ENCODE results near the gene APCDD1L.
"Not testable (repeated sequence)": the region's sequence is repeated elsewhere in the genome, so short reads cannot be mapped to it uniquely, and the experiment has no call there.

APCDD1L gene

DNA sequence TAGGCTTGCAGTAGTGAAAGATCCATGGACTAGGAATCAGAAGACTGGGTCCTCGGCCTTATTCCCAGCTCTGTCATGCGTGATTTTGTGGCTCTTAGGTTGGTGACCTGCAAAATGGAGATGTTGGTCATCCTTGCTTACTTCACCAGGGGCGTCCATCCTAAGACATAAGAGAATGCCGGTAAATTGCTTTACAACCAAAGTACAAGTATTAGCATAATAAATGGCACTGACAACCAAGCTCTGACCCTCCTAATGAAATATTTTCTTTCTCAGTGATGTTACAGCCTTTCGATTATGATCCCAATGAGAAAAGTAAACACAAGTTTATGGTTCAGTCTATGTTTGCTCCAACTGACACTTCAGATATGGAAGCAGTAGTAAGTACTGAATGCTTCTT, 80.9 kb downstream of the APCDD1L start:
- DNase-seq = no peak

DNA sequence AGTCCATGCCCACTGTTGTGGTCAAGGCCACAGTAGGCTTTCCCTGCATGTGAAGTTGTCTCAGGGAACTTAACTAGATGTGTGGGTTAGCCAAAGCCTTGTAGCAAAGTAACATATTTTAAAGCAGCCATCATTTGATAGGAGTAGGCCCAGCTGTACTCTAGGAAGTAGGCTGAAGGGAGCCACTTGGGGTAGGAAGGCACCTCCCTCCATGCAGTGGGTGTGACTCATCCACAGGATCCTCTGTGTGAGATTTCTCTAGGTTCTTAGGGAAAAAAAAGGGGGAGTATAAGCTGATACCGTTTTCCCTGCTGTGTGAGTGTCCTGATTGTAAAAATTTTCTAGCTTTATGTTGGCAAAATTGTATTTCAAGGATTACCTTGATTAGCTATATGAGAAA, 81.4 kb downstream of the APCDD1L start:
- no peak for DNase-seq

DNA sequence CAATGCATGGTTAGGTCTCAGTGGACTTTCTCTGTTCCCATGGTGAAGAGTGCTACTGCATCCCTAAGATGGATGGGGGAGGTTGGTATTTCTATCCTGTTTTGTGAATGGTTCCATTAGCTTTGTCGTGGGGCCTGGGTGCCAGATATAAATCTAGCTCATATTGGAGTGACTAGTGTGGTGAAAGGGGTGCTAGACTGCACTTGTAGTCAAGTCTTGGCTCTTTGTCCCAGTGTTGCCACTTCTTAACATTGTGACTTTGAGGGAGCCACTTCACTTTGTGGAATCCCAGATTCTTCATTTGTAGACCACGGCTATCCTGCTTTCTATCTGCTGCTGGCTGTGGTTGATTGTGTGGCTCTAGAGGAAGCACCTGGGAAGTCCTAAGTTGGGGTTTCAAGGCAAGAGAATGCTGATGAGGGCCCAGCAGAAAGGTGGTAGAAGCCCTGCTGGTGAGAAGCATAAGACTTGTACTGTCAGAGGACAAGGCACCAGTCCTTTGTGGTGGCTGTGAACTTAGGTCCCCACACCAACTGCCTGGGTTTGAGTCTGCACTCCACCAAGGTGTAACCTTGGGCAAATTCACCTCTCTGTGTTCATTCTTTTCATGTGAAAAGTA, 82.1 kb downstream of the APCDD1L start:
- no peak for DNase-seq

DNA sequence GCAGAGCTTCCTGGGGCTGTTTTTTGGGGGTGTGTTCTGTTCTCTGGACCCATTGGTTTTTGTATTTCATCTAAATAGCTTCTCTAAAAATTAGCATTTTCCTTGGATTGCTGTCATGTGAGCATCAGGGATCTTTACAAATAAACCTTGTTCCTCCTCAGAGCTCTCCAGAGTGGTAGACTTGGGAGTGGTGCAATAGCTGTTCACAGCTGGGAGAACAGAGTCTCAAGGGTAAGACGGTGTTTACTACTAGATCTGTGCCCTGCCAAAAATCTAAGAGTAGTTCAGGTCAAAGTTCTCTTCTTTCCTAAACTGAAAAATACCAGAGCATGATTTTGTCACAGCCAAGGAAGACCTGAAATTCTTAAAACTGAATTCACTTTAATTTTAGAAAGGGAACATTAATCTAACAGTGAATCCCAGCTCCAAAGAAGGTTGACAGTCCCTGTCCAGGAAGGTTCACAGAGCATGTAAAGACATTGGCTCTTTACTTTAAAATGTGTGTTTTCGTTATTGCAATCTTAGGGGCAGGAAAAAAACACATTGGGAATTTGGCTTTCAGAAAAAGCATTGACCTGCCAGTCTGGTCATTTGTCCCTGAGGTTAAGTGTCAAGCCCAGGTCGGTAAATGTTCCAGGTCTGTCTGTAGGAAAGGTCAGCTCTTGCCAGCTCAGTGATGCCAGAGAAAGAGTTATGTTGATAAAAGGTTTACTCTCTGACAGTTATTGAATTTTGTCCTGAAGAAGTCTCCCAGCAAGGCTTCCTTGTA, 82.8 kb downstream of the APCDD1L start:
- DNase-seq = no peak

DNA sequence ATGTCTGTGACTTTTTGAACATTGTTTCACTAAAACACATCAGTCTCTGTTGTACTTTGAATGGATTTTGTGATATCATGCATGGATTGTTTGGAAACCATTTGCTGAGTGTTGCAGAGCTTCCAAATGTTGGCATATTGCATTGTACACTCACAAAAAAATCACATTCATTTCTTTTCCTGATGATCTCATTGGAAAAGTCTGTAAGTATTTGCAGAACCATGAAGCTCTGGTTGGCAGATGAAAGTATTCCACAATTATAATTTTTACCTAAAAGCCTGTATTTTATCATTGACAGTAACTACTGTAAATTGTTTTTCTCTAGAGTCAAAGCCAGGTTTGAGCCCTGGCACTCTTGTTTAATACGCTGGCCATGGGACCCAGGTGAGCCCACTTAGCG, 84.1 kb downstream of the APCDD1L start:
- no peak for DNase-seq

DNA sequence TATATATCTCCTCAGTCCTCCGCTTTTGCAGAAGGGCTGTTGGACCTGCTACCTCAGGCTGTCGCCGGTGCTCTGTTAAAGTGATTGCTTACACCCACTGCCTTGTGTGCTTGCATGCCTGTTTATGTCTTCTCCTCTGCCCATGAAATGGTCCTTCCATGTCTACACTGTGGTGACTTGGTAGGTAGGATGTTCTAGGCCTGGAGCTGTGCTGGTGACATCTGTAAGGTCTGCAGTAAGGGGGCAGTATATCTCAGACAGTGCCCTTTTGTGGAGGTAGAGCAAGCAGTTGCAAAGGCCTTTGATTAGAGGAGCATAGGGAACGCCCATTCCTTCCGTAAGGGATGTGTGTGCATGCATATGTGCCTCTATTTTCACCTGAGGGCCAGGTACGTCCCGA, 85.9 kb downstream of the APCDD1L start:
- no peak for DNase-seq

DNA sequence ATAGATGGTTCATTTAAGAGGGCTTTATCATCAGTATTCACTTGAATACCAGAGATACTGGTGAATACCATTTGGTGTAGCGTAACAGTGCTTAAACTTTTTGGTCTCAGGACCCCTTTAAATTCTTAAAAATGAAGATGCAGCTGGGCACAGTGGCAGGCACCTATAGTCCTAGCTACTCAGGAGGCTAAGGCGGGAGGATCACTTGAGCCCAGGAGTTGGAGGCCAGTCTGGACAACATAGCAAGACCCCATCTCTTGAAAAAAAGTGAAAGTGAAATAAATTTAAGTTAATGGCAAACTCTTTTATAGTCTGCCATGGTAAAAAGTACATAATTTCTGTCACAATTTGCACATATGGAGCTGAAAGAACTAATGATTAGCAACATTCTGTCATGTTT, 86.8 kb downstream of the APCDD1L start:
- DNase-seq = no peak

DNA sequence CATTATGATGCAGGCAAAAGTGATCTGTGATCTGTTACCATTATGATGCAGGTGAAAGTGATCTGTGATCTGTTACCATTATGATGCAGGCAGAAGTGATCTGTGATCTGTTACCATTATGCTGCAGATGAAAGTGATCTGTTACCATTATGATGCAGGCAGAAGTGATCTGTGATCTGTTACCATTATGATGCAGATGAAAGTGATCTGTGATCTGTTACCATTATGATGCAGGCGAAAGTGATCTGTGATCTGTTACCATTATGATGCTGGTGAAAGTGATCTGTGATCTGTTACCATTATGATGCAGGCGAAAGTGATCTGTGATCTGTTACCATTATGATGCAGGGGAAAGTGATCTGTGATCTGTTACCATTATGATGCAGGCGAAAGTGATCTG, 87.6 kb downstream of the APCDD1L start:
- DNase-seq = not testable (repeated sequence)

DNA sequence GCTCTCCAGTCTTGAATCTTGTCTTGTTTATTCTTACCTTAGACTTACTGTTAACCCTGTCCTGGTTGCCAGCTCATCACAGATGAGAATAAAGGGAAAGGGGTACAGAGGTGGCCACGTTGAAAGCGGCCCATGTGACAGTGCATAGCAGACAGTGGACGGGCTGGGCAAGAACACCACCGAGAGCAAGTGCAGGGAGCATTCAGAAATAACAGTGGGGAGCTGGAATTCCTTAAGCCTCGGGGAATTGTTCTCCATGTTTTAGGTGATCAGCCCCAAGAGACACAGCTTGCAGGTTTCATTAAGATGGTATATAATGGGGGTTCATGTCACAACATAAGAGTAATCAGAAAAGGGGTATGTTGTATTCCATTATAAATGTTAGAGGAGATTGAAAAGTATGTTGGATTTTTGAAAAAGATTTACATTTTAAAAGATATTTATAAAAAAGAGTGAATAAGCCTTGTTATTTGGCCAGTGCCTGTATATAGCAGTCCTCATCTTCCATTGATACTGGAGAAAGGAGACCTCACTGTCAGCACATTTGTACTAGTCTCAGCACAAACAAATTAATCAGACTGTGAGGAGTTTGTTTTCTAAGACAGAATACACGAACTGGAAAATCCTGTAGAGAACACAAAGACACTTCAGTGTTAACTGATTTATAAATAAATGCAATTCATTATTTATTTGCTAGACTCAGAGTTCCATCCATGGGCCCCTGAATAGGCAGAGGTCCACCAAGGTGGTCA, 90.8 kb downstream of the APCDD1L start:
- no peak for DNase-seq

DNA sequence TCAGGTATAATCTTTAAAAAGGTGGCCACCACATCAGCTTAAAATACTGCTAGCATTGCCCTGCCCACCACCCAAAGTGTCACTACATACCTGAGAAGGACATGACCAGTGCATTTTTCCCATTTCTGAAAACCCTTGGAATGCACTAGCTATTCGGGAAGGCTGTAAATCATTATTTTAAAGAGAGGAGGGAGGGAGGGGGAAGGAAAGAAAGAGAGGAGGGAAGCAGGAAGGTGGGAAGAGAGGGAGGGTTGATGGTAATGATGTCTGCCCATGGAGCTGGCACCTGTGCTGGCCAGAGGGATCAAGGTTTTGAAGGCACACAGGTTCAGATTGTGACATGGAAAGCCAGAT, 93.7 kb downstream of the APCDD1L start:
- DNase-seq = no peak

DNA sequence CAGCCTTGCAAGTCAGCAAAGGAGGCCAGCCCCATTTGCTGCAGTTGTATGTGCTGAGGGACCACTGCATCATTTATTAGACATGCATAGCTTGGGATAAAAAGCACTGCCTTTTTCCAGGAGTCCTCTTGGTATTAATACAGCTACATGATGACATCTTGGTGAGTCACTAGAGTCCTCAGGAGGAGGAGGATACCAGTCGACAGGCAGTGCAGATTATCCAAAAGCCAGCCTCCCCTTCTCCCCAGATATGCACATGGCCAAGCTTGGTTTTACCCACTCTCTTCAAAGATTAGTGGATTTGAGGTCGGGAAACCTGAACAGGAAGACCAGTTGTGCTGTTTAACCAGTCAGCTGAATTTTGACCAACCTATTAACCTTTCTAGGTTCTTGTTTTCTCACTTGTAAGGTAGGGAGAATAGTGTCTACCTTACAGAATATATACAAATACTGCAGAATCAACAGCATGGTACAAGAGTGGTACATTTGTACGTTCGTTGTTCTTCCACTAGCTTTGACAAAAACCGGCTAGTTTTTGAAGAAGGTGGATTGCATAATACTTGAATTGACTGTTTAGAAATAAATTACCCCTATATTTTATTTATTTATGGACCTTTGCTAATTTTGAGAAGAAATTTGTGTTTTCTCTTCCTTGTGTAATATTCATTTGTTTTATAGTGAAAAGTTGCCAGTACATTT, 94.3 kb downstream of the APCDD1L start:
- no peak for DNase-seq

DNA sequence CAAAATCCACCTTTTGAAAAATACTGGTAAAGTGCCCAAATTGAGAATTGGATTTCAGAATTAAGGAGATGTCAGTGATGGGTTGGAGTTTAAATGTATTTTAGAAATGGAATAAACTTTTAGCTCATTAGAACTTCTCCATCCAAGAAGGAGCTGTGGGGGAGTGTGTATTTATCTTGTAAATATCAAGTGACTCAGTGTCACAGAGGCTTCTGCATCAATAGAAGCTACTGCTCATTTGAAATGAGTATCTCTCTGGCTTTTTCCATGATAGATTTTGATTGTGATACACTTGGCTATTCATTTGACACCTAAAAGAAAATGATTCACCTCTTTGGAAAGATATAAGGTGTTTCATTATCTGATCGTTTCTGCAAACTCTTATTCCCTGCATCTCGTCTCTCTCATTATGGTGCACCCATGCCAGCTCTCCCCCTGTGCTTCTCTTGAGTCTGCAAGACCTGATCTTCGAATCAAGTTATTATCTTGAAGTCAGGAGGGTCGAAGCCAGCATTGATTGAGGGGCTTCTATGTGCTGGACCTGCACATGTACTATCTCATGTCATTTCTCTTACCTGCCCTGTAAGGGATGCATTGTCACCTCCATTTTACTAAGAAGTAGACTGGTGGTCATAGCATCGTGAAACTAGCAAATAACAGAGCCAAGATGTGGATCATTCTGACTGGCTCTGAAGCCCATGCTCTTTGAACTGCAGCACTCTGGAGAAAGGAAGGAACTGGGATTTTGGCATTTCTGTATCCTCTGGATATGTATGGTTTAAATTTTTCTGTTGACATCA, 96.0 kb downstream of the APCDD1L start:
- no peak for DNase-seq

DNA sequence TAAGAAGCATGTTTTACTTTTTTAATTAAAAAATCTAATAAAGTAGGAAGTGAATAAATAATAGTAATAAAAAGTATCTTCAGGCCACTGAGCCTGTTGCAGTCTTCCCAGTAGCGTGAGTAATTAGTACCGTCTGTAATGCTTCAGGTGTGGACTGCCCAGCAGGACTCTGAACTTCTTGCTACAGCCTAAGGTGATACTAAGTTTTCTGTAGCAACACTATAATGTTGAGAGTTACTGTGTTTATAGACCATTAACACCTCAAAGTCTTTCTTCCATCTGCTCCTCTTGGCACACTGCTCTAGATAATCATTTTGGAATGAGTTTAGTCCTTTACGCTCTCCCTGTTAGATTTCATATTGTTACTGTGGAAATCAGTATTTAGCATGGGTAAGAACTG, 97.8 kb downstream of the APCDD1L start:
- no peak for DNase-seq

DNA sequence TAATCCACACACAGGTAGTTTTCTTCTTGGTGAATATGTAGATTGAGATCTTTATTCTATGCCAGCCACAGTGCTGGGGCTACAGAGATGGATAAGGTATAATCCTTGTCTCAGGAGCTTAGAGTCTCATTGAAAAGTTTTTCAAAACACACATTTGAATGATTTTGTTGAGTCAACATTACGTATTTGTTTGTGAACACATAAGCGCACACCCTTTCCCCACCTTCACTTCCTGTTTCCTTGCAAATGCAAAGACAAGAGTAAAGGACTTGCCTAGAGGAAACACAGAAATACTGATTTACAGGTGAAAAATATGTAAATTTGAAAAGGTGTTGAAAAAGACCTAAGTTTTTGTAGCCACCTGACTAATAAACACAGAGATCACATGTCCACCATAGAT, 98.4 kb downstream of the APCDD1L start:
- no peak for DNase-seq

DNA sequence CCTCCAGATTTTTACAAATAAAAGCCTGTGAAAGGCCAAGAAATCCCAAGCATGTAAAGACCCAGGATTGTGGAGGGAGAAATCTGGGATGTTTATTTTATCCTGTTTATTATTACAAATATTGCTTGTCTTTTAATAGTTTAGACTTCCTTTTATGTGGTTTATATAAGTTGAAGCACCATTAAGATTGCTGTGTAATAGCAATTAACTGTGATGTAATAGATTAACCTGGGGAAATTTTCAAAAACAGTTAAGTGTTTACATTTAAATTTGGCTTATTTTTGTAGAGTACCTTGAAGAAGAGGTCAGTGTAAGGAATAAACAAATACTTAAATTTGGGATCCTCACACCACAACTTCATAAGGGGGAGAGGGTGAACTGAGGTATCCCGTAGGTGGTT, 99.1 kb downstream of the APCDD1L start:
- DNase-seq = no peak

DNA sequence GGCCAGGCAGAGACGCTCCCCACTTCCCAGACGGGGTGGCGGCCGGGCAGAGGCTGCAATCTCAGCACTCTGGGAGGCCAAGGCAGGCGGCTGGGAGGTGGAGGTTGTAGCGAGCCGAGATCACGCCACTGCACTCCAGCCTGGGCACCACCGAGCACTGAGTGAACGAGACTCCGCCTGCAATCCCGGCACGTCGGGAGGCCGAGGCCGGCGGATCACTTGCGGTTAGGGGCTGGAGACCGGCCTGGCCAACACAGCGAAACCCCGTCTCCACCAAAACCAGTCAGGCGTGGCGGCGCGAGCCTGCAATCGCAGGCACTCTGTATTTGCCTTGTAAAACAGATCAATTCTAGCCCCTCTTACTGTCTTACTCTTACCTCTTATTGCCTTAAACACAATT, 100.4 kb downstream of the APCDD1L start:
- not testable (repeated sequence) for DNase-seq

DNA sequence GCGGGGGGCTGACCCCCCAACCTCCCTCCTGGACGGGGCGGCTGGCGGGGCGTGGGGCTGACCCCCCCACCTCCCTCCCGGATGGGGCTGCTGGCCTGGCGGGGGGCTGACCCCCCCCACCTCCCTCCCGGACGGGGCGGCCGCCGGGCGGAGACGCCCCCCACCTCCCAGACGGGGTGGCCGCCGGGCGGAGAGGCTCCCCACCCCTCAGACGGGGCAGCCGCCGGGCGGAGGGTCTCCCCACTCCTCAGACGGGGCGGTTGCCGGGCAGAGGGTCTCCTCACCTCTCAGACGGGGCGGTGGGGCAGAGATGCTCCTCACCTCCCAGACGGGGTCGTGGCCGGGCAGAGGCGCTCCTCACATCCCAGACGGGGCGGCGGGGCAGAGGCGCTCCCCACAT, 101.0 kb downstream of the APCDD1L start:
- DNase-seq = not testable (repeated sequence)
